Liver (tissue), 9 donors: ENCODE measurements around the gene ARHGAP6. TPM values are rescaled to one million over a fixed set of nuclear protein-coding genes. Genes with fewer than 3 reads are reported as not detected.
"Not testable (repeated sequence)": the region's sequence is repeated elsewhere in the genome, so short reads cannot be mapped to it uniquely, and the experiment has no call there.

ENCODE experiments used
- DNase-seq: peaks from one replicate; pipeline ENCODE4 v3.0.0-alpha.2; 2017; ENCODE audit warnings: low spot score
- H3K27ac ChIP-seq, 2 donors: one replicate each; pipeline ENCODE4 v1.7.0; 2013; ENCODE audit warnings: inconsistent platforms in 2 of 2, low read length in 2 of 2, control low read depth in 1 of 2, low read depth in 1 of 2, mild to moderate bottlenecking in 1 of 2
- H3K27me3 ChIP-seq, 4 donors: one replicate each; pipeline versions ENCODE4 v1.6.1 to v1.7.0; 2013; ENCODE audit warnings: low read length in 3 of 4, inconsistent platforms in 1 of 4, mild to moderate bottlenecking in 1 of 4, moderate library complexity in 1 of 4; ENCODE audit not compliant: control insufficient read depth in 4 of 4, insufficient read depth in 4 of 4
- H3K36me3 ChIP-seq, 4 donors: one replicate each; pipeline versions ENCODE4 v1.6.1 to v1.7.0; 2013; ENCODE audit warnings: low read length in 3 of 4, mild to moderate bottlenecking in 3 of 4, low read depth in 1 of 4, moderate library complexity in 1 of 4; ENCODE audit not compliant: control insufficient read depth in 4 of 4, insufficient read depth in 3 of 4
- H3K4me1 ChIP-seq, 4 donors: one replicate each; pipeline versions ENCODE4 v1.6.1 to v1.7.0; 2013; ENCODE audit warnings: low read length in 3 of 4, mild to moderate bottlenecking in 3 of 4, moderate library complexity in 1 of 4; ENCODE audit not compliant: control insufficient read depth in 4 of 4, insufficient read depth in 4 of 4
- H3K4me3 ChIP-seq, 3 donors: one replicate each; pipeline versions ENCODE4 v1.6.1 to v1.7.0; 2013; ENCODE audit warnings: low read length in 3 of 3, control low read depth in 1 of 3, low read depth in 1 of 3, mild to moderate bottlenecking in 1 of 3
- H3K9ac ChIP-seq, 2 donors: one replicate each; pipeline ENCODE4 v1.7.0; 2013; ENCODE audit warnings: low read length in 2 of 2, mild to moderate bottlenecking in 2 of 2, moderate library complexity in 2 of 2, control low read depth in 1 of 2, low read depth in 1 of 2
- H3K9me3 ChIP-seq, 4 donors: one replicate each; pipeline versions ENCODE4 v1.6.1 to v1.7.0; 2013; ENCODE audit warnings: low read length in 3 of 4; ENCODE audit not compliant: control insufficient read depth in 4 of 4
- ATF3 ChIP-seq: IDR thresholded peaks from 2 replicates; pipeline ENCODE4 v1.6.1; 2016; ENCODE audit warnings: antibody characterized with exemption
- CTCF ChIP-seq: fragments of 150-350 bp; IDR thresholded peaks from 2 replicates; pipeline ENCODE4 v1.5.1; 2017; ENCODE audit warnings: improper control_type of control experiment, low read depth, low read length; ENCODE audit not compliant: missing input control
- FOXA2 ChIP-seq: IDR thresholded peaks from 2 replicates; pipeline ENCODE4 v1.6.1; 2016; ENCODE audit warnings: antibody characterized with exemption
- GABPA ChIP-seq, 2 donors: IDR thresholded peaks in 1 of 2; conservative IDR thresholded peaks in 1 of 2; 2 replicates each; pipeline ENCODE4 v1.6.1; 2016; ENCODE audit warnings: antibody characterized with exemption in 2 of 2, mild to moderate bottlenecking in 1 of 2, moderate library complexity in 1 of 2
- HNF4A ChIP-seq, 2 donors: conservative IDR thresholded peaks; 2 replicates each; pipeline ENCODE4 v1.6.1; 2016; ENCODE audit warnings: antibody characterized with exemption in 2 of 2, mild to moderate bottlenecking in 2 of 2
- HNF4G ChIP-seq: IDR thresholded peaks from 2 replicates; pipeline ENCODE4 v1.6.1; 2016; ENCODE audit warnings: antibody characterized with exemption
- MAX ChIP-seq: IDR thresholded peaks from 2 replicates; pipeline ENCODE4 v1.6.1; 2016; ENCODE audit warnings: antibody characterized with exemption
- NR2F2 ChIP-seq: IDR thresholded peaks from 2 replicates; pipeline ENCODE4 v1.6.1; 2016; ENCODE audit warnings: antibody characterized with exemption
- REST ChIP-seq: IDR thresholded peaks from 2 replicates; pipeline ENCODE4 v1.6.1; 2016; ENCODE audit warnings: antibody characterized with exemption, mild to moderate bottlenecking
- RXRA ChIP-seq, 2 donors: IDR thresholded peaks; 2 replicates each; pipeline ENCODE4 v1.6.1; 2017 to 2018; ENCODE audit warnings: antibody characterized with exemption in 2 of 2, mild to moderate bottlenecking in 1 of 2
- SP1 ChIP-seq: IDR thresholded peaks from 2 replicates; pipeline ENCODE4 v1.6.1; 2018; ENCODE audit warnings: antibody characterized with exemption, mild to moderate bottlenecking
- ZBTB33 ChIP-seq: IDR thresholded peaks from 2 replicates; pipeline ENCODE4 v1.6.1; 2016; ENCODE audit warnings: antibody characterized with exemption
- WGBS: extraction: QIAGEN DNeasy Blood & Tissue Kit; methylation state at CpG from one replicate; pipeline ENCODE4 v1.1.7; 2013; 5-methylcytosine and 5-hydroxymethylcytosine counted together
- polyA plus RNA-seq, 2 donors: library from polyadenylated mRNA; stranded (reverse) in 1 of 2; unstranded in 1 of 2; fragments of 200-250 nt in 1 of 2; fragments of >200 nt in 1 of 2; fragmentation: Nextera tagmentation in 1 of 2; extraction: Ambion mirVana in 1 of 2; gene quantifications; one replicate each; pipeline versions ENCODE4 v1.2.1 to v1.2.3, GENCODE V29; 2013 to 2015
- total RNA-seq, 2 donors: library from RNA; depleted of rRNA; stranded (reverse); fragments of >200 nt; gene quantifications; one replicate each; pipeline ENCODE4 v1.2.3, GENCODE V29; 2014
- donor health status: healthy.
- donor health status: healthy.
- donor health status: healthy.
- donor health status: healthy.
- donor health status: healthy.

ARHGAP6 gene
- total and polyA plus RNA-seq, 4 donors: 0.10 to 2.2 (median 0.65) TPM

- Histone ChIP-seq H3K36me3 (peaks cover 2 to 11% (median 10%) of the 10 kb centered on the region in 4 donors), H3K4me1 (peaks cover 0 to 4% (median 0%) of the 10 kb centered on the region in 4 donors), H3K9me3 (no peaks in the 10 kb centered on the region), H3K9ac (no peak overlapping the region), H3K27ac (no peak overlapping the region), H3K4me3 (no peak overlapping the region), H3K27me3 (no peaks in the 10 kb centered on the region)
- no peak for DNase-seq
- TF ChIP-seq HNF4A (conservative IDR thresholded peaks at IDR 0.05) (peak; percentile 40 to 58), FOXA2 (no peak)
- 52% methylated on average over 5 of the region's 5 CpGs for WGBS
Observed at GRCh38 chrX:11125060-11125459, 540.7 kb downstream of the ARHGAP6 start.

GRCh38 chrX:11124112-11124511, 541.6 kb downstream of the ARHGAP6 start:
- Histone ChIP-seq H3K27me3 (no peaks in the 10 kb centered on the region), H3K4me3 (no peak overlapping the region), H3K9ac (no peak overlapping the region), H3K9me3 (no peaks in the 10 kb centered on the region), H3K27ac (no peak overlapping the region), H3K4me1 (peaks cover 0 to 7% (median 2%) of the 10 kb centered on the region in 4 donors), H3K36me3 (peaks cover 2 to 12% (median 11%) of the 10 kb centered on the region in 4 donors)
- DNase-seq: no peak
- WGBS: 45% methylated on average over 2 of the region's 2 CpGs
- no peak for TF ChIP-seq HNF4A (conservative IDR thresholded peaks at IDR 0.05)
- TF ChIP-seq NR2F2: no peak
- TF ChIP-seq RXRA (IDR thresholded peaks at IDR 0.05): no peak
- no peak for TF ChIP-seq REST
- TF ChIP-seq CTCF: no peak
- no peak for TF ChIP-seq ZBTB33
- TF ChIP-seq GABPA (IDR thresholded peaks at IDR 0.05 in 1 of 2, conservative IDR thresholded peaks at IDR 0.05 in 1 of 2): no peak
- no peak for TF ChIP-seq SP1
- TF ChIP-seq HNF4G: no peak
- no peak for TF ChIP-seq FOXA2
- TF ChIP-seq MAX: no peak
- no peak for TF ChIP-seq ATF3

GRCh38 chrX:11123087-11123486, 542.6 kb downstream of the ARHGAP6 start:
- peaks cover 2 to 22% (median 17%) of the 10 kb centered on the region in 4 donors for H3K36me3 ChIP-seq
- H3K27ac ChIP-seq, H3K4me3 ChIP-seq, H3K9ac ChIP-seq, H3K27me3 ChIP-seq, DNase-seq, H3K9me3 ChIP-seq: not testable (repeated sequence)
- peaks cover 4 to 12% (median 6%) of the 10 kb centered on the region in 4 donors for H3K4me1 ChIP-seq
- WGBS: 93% methylated on average over 6 of the region's 6 CpGs
